GM12878 (cell line): Measurements from ENCODE around the gene IER3. TPM values are rescaled to one million over a fixed set of nuclear protein-coding genes. Genes with fewer than 3 reads are reported as not detected.

Source experiments
- ATAC-seq: fragments of 200-7000 bp; cut with Tn5 transposase; 3 replicates; pipeline ENCODE4 v1.9.1; 2020; ENCODE audit warnings: mild to moderate bottlenecking, moderate library complexity
- BruUV-seq: library from RNA; stranded (reverse); fragments of 400-500 nt; replicated peaks from 2 replicates; lab custom pipeline; 2021; lab: Mats Ljungman, UMichigan
- CTCF ChIA-PET: fragments of 300-600 bp; sonication (Branson Sonifier 250); formaldehyde crosslinking; extraction: SDS; loops from one replicate; lab custom pipeline; 2021; ENCODE audit warnings: inconsistent platforms; lab: Yijun Ruan, JAX
- POLR2A ChIA-PET: fragments of 350-600 bp; formaldehyde crosslinking; extraction: SDS; loops from one replicate; lab custom pipeline; 2021; ENCODE audit warnings: inconsistent platforms; lab: Charles Lee
- RAD21 ChIA-PET: fragments of 300-600 bp; sonication (Branson Sonifier 250); formaldehyde crosslinking; loops from one replicate; lab custom pipeline; 2023; ENCODE audit warnings: antibody characterized with exemption; ENCODE audit not compliant: unreplicated experiment; lab: Charles Lee
- SMC1A ChIA-PET: fragments of 300-600 bp; sonication (Branson Sonifier 250); formaldehyde crosslinking; loops from one replicate; lab custom pipeline; 2023; ENCODE audit not compliant: unreplicated experiment, uncharacterized antibody; lab: Charles Lee
- DNase-seq: peaks from one replicate; pipeline ENCODE4 v3.0.0-alpha.2; 2011; ENCODE audit warnings: low read depth, low spot score
- FAIRE-seq: peaks from 3 replicates; lab custom pipeline; 2011; peaks lifted over from hg19 to GRCh38; lab: Jason Lieb, UNC
- H2AFZ ChIP-seq: 2 replicates; pipeline ENCODE4 v1.6.0; 2011; ENCODE audit warnings: low read depth, low read length, control low read depth; ENCODE audit not compliant: control insufficient read depth
- H3K27ac ChIP-seq: 2 replicates; pipeline ENCODE4 v1.5.1; 2011; ENCODE audit warnings: control low read depth; ENCODE audit not compliant: control insufficient read depth, insufficient read depth
- H3K27me3 ChIP-seq, 2 experiments: replicated peaks in 1 of 2; 2 replicates each; pipeline versions ENCODE4 v1.6.0 to v1.6.1; 2011; ENCODE audit warnings: low read length in 1 of 2; ENCODE audit not compliant: control insufficient read depth in 2 of 2, insufficient read depth in 2 of 2
- H3K36me3 ChIP-seq, 2 experiments: 2 replicates each; pipeline ENCODE4 v1.5.1; 2011; ENCODE audit warnings: low read length in 1 of 2; ENCODE audit not compliant: control insufficient read depth in 2 of 2, insufficient read depth in 2 of 2
- H3K4me1 ChIP-seq: 2 replicates; pipeline ENCODE4 v1.6.1; 2011; ENCODE audit warnings: mild to moderate bottlenecking, low read length, moderate library complexity, mixed read lengths; ENCODE audit not compliant: control insufficient read depth, insufficient read depth
- H3K4me2 ChIP-seq: 2 replicates; pipeline ENCODE4 v1.6.0; 2011; ENCODE audit warnings: control low read depth; ENCODE audit not compliant: control insufficient read depth, insufficient read depth
- H3K4me3 ChIP-seq: fragments of 200-600 bp; sonication (generic); 2 replicates; pipeline ENCODE4 v1.5.1; 2016
- H3K79me2 ChIP-seq: 2 replicates; pipeline ENCODE4 v1.6.0; 2011; ENCODE audit warnings: low read length; ENCODE audit not compliant: control insufficient read depth, insufficient read depth
- H3K9ac ChIP-seq: 2 replicates; pipeline ENCODE4 v1.8.0; 2011; ENCODE audit warnings: low read length, control low read depth, mixed read lengths; ENCODE audit not compliant: control insufficient read depth, insufficient read depth
- H3K9me3 ChIP-seq: replicated peaks from 3 replicates; pipeline ENCODE4 v1.5.1; 2011; ENCODE audit warnings: mild to moderate bottlenecking, low read length; ENCODE audit not compliant: control insufficient read depth, insufficient read depth
- H4K20me1 ChIP-seq: 2 replicates; pipeline ENCODE4 v1.6.0; 2011; ENCODE audit not compliant: control insufficient read depth, insufficient read depth
- EED ChIP-seq: sonication (generic); IDR thresholded peaks from 2 replicates; pipeline ENCODE4 v1.6.1; 2016; ENCODE audit warnings: antibody characterized with exemption, low read depth
- ETV6 ChIP-seq, 2 experiments: fragments of 450-650 bp in 1 of 2; IDR thresholded peaks in 1 of 2; conservative IDR thresholded peaks in 1 of 2; 2 replicates each; pipeline ENCODE4 v1.6.1; 2014; ENCODE audit warnings: antibody characterized with exemption in 1 of 2, borderline replicate concordance in 1 of 2, low read depth in 1 of 2, mild to moderate bottlenecking in 1 of 2, moderate library complexity in 1 of 2
- IKZF1 ChIP-seq: fragments of 450-650 bp; conservative IDR thresholded peaks from 2 replicates; pipeline ENCODE4 v1.6.1; 2017; ENCODE audit warnings: antibody characterized with exemption, mild to moderate bottlenecking
- IKZF2 ChIP-seq, 2 experiments: fragments of 450-650 bp; IDR thresholded peaks; 2 replicates each; pipeline ENCODE4 v1.6.1; 2017; ENCODE audit warnings: mild to moderate bottlenecking in 2 of 2, moderate library complexity in 2 of 2
- MYC ChIP-seq: IDR thresholded peaks from 2 replicates; pipeline ENCODE4 v1.6.1; 2011; ENCODE audit warnings: mild to moderate bottlenecking, low read length, moderate library complexity, inconsistent platforms; ENCODE audit not compliant: insufficient read depth, insufficient replicate concordance, insufficient read length, severe bottlenecking
- NFIC ChIP-seq: IDR thresholded peaks from 2 replicates; pipeline ENCODE4 v1.6.1; 2012; ENCODE audit warnings: low read depth, mild to moderate bottlenecking, inconsistent platforms, low read length, moderate library complexity
- RFX5 ChIP-seq: IDR thresholded peaks from 2 replicates; pipeline ENCODE4 v1.6.1; 2011; ENCODE audit warnings: low read depth, low read length, improper control_type of control experiment
- SP1 ChIP-seq: IDR thresholded peaks from one replicate; pipeline ENCODE4 v1.6.1; 2011; ENCODE audit warnings: low read depth, low read length
- SREBF1 ChIP-seq: IDR thresholded peaks from 2 replicates; pipeline ENCODE4 v1.6.1; 2012; ENCODE audit warnings: mild to moderate bottlenecking, low read length
- TCF12 ChIP-seq: IDR thresholded peaks from 2 replicates; pipeline ENCODE4 v1.6.1; 2011; ENCODE audit warnings: low read depth, mild to moderate bottlenecking, low read length
- ZSCAN29 ChIP-seq: fragments of 450-650 bp; IDR thresholded peaks from 2 replicates; pipeline ENCODE4 v1.6.1; 2017; ENCODE audit warnings: mild to moderate bottlenecking, moderate library complexity
- WGBS: methylation state at CpG from one replicate; pipeline ENCODE4 v1.1.6; 2016; ENCODE audit warnings: low lambda C conversion rate; ENCODE audit not compliant: insufficient replicate concordance, insufficient coverage; ENCODE audit errors: missing lambda C conversion rate; 5-methylcytosine and 5-hydroxymethylcytosine counted together
- in situ Hi-C: fragments of 300-500 bp; cut with MboI; formaldehyde crosslinking; loops from 9 replicates; pipeline ENCODE4 v1.14.3; 2018; ENCODE audit warnings: mixed read lengths
- intact Hi-C: fragments of 100-400 bp; cut with micrococcal nuclease; formaldehyde crosslinking; loops from one replicate; pipeline ENCODE4 v1.14.2; 2022; ENCODE audit not compliant: unreplicated experiment
- polyA plus RNA-seq, 11 experiments: library from polyadenylated mRNA; depleted of rRNA in 4 of 11; unstranded in 6 of 11; stranded (reverse) in 5 of 11; fragments of >200 nt; fragmentation: Nextera tagmentation in 4 of 11; fragmentation: Illumina TruSeq in 1 of 11; extraction: Ambion mirVana in 4 of 11; extraction: Trizol in 1 of 11; gene quantifications; 1 replicate in 1 of 11; 2 replicates in 10 of 11; pipeline versions ENCODE4 v1.2.1 to v1.2.3, GENCODE V29; 2011 to 2016; ENCODE audit warnings: inconsistent platforms in 2 of 11, missing spikeins in 2 of 11, low read depth in 1 of 11
- total RNA-seq, 4 experiments: library from RNA; depleted of rRNA in 3 of 4; stranded (reverse); fragments of >200 nt in 3 of 4; fragmentation: Illumina TruSeq in 1 of 4; extraction: Trizol in 1 of 4; gene quantifications; 2 replicates each; pipeline versions ENCODE4 v1.2.1 to v1.2.3, GENCODE V29; 2013 to 2021
- TF ChIP-seq, protein P1 (sequence below): fragments of 450-650 bp; IDR thresholded peaks from 2 replicates; pipeline ENCODE4 v1.6.1; 2016; ENCODE audit warnings: mild to moderate bottlenecking
- TF ChIP-seq, protein P2 (sequence below): IDR thresholded peaks from 2 replicates; pipeline ENCODE4 v1.6.1; 2012; ENCODE audit warnings: low read depth, low read length, improper control_type of control experiment
- TF ChIP-seq, protein P3 (sequence below): fragments of 450-650 bp; IDR thresholded peaks from 2 replicates; pipeline ENCODE4 v1.6.1; 2017; ENCODE audit warnings: low read depth, mild to moderate bottlenecking, moderate library complexity

The IER3 gene
- total and polyA plus RNA-seq, 10 of the 15 experiments (the other 5 are each of a cell fraction or from before 2014, with no cell fraction given): 1.9 to 100 (median 32.3) TPM

DNA sequence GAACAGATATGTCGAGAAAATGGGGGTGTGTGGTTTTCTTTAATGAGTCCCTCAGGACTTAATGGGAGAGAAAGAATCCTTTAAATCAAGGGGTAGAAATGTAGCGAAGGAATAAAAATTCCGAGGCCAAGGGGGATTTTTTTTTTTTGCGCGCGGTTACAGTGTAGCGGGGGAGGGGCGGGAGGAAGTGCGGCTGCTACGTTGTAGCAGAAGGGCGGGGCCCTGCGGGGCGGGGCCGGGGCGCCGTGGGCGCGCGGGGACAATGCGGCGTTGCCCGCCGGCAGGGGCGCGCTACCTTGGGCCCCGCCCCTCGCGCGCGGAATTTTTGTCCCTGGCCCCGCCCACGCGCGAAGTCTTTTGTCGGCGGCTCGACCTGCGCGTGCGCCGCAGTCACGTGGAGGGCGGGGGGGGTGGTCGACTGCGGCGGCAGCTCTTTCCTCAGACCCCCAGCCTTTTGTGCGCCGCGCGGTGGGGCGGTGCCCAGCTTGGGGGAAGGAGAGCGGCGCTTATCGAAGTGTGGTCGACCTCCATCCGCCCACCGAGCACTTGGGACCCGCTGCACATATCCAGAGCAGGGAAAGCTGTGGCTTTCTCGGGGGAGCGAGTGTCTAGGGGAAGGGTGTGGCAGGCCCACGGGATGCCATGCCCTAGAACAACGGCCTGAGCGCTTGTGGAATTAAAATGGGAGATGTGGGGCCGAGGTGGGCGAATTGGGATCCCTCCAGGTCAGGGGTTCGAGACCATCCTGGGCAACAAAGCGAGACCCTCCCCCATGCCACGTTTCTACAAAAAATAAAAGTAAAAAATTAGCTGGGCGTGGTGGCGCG is 22.9 kb downstream of the IER3 start:
- Histone ChIP-seq H4K20me1 (peaks cover 10% of the 10 kb centered on the region), H3K27me3 (no peaks in the 10 kb centered on the region), H3K4me1 (peaks cover 13% of the 10 kb centered on the region), H3K27ac (peak overlapping the region; percentile 96), H3K9ac (peak overlapping the region; percentile 86), H3K4me2 (peak overlapping the region; percentile 81), H2AFZ (0 out of 2 replicates have a peak overlapping the region, but pooled peaks have one; percentile 15), H3K4me3 (peak overlapping the region; percentile 90), H3K9me3 (no peaks in the 10 kb centered on the region), H3K79me2 (peaks cover 81% of the 10 kb centered on the region), H3K36me3 (peaks cover 21 to 24% of the 10 kb centered on the region in 2 experiments)
- ChIA-PET CTCF (interaction anchor here (0.7 to 22.7 kb wide), 27 partner anchors 10 to 239 kb away, joined by 3 to 487 read pairs (median 6); partner anchors contain the start of genes DDR1, DHX16, NRM and VARS2), SMC1A (interaction anchor here (1.0 to 17.7 kb wide), 14 partner anchors 10 to 180 kb away, joined by 3 to 265 read pairs (median 4); partner anchors contain the start of gene DHX16), RAD21 (interaction anchor here (0.8 to 11.2 kb wide), 8 partner anchors 10 to 366 kb away, joined by 3 to 209 read pairs (median 12); partner anchors contain the start of genes DHX16 and NRM), POLR2A (interaction anchor here (1.5 to 11.6 kb wide), 7 partner anchors 11 to 106 kb away, joined by 4 to 200 read pairs (median 8); partner anchors contain the start of gene NRM)
- FAIRE-seq (no peak), ATAC-seq (peak; percentile 35), DNase-seq (no peak)
- in situ Hi-C loops: no loop called here
- no TSS peak for BruUV-seq
- intact Hi-C loops: loop anchor here (1.0 kb wide), 1 partner anchor 42 kb away; no protein-coding TSS in a partner anchor
- 1% methylated on average over 48 of the region's 71 CpGs for WGBS
- TF ChIP-seq RFX5: no peak
- no peak for TF ChIP-seq IKZF2 (IDR thresholded peaks at IDR 0.05)
- TF ChIP-seq EED: no peak
- 0 out of 2 replicates have a peak, but pooled peaks have one; percentile 11 for TF ChIP-seq TCF12
- TF ChIP-seq ZSCAN29: no peak
- no peak for TF ChIP-seq SREBF1
- TF ChIP-seq SP1: peak; percentile 62
- no peak for TF ChIP-seq ETV6 (conservative IDR thresholded peaks at IDR 0.05 in 1 of 2, IDR thresholded peaks at IDR 0.05 in 1 of 2; ENCODE audit: borderline replicate concordance in 1 of 2, low read depth in 1 of 2)
- TF ChIP-seq, protein P1, sequence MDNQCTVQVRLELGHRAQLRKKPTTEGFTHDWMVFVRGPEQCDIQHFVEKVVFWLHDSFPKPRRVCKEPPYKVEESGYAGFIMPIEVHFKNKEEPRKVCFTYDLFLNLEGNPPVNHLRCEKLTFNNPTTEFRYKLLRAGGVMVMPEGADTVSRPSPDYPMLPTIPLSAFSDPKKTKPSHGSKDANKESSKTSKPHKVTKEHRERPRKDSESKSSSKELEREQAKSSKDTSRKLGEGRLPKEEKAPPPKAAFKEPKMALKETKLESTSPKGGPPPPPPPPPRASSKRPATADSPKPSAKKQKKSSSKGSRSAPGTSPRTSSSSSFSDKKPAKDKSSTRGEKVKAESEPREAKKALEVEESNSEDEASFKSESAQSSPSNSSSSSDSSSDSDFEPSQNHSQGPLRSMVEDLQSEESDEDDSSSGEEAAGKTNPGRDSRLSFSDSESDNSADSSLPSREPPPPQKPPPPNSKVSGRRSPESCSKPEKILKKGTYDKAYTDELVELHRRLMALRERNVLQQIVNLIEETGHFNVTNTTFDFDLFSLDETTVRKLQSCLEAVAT: 0 out of 2 replicates have a peak, but pooled peaks have one; percentile 16
- TF ChIP-seq MYC: no peak
- TF ChIP-seq, protein P2, sequence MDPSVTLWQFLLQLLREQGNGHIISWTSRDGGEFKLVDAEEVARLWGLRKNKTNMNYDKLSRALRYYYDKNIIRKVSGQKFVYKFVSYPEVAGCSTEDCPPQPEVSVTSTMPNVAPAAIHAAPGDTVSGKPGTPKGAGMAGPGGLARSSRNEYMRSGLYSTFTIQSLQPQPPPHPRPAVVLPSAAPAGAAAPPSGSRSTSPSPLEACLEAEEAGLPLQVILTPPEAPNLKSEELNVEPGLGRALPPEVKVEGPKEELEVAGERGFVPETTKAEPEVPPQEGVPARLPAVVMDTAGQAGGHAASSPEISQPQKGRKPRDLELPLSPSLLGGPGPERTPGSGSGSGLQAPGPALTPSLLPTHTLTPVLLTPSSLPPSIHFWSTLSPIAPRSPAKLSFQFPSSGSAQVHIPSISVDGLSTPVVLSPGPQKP: no peak
- no peak for TF ChIP-seq NFIC
- TF ChIP-seq IKZF1: peak; percentile 47
- TF ChIP-seq, protein P3, sequence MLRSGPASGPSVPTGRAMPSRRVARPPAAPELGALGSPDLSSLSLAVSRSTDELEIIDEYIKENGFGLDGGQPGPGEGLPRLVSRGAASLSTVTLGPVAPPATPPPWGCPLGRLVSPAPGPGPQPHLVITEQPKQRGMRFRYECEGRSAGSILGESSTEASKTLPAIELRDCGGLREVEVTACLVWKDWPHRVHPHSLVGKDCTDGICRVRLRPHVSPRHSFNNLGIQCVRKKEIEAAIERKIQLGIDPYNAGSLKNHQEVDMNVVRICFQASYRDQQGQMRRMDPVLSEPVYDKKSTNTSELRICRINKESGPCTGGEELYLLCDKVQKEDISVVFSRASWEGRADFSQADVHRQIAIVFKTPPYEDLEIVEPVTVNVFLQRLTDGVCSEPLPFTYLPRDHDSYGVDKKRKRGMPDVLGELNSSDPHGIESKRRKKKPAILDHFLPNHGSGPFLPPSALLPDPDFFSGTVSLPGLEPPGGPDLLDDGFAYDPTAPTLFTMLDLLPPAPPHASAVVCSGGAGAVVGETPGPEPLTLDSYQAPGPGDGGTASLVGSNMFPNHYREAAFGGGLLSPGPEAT: no peak
